ENCODE results near the gene CYP17A1. TPM values are rescaled to one million over a fixed set of nuclear protein-coding genes. Genes with fewer than 3 reads are reported as not detected.
"Not testable (repeated sequence)": the region's sequence is repeated elsewhere in the genome, so short reads cannot be mapped to it uniquely, and the experiment has no call there.

The CYP17A1 gene
- total and polyA plus RNA-seq, 9 donors: 0.40 to 348 (median 6.3) TPM; not detected in 1

DNA sequence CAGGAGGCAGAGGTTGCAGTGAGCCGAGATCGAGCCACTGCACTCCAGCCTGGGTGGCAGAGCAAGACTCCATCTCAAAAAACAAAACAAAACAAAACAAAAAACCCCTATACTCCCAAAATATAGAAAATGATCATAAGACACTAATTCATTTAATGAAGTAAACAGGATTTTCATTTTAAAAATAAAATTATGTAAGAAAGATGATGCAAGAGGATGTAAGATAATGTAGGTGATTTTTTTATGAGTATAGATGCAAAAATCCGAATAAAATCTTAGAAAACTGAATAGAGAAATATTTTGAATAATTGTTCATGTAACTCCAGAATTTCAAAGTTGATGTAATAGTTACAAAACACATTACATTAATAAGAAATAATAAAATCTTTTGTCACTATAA, 28.4 kb upstream of the CYP17A1 start:
- DNase-seq: no peak
- no peak overlapping the region for H3K4me3 ChIP-seq
- no peaks in the 10 kb centered on the region for H3K9me3 ChIP-seq
- 86 to 92% (median 89%) methylated on average over 3 of the region's 3 CpGs for WGBS, 3 donors
- H3K36me3 ChIP-seq: no peaks in the 10 kb centered on the region
- no peaks in the 10 kb centered on the region for H3K27me3 ChIP-seq
- no peak overlapping the region for H3K27ac ChIP-seq
- peaks cover 2% of the 10 kb centered on the region for H3K4me1 ChIP-seq (ENCODE audit: insufficient read depth)
- intact Hi-C loops (cut with DNase I): no loop called here
- TF ChIP-seq EP300 (IDR thresholded peaks at IDR 0.05) (no peak), POLR2A (IDR thresholded peaks at IDR 0.05) (no peak)
- TF ChIP-seq, protein P1, sequence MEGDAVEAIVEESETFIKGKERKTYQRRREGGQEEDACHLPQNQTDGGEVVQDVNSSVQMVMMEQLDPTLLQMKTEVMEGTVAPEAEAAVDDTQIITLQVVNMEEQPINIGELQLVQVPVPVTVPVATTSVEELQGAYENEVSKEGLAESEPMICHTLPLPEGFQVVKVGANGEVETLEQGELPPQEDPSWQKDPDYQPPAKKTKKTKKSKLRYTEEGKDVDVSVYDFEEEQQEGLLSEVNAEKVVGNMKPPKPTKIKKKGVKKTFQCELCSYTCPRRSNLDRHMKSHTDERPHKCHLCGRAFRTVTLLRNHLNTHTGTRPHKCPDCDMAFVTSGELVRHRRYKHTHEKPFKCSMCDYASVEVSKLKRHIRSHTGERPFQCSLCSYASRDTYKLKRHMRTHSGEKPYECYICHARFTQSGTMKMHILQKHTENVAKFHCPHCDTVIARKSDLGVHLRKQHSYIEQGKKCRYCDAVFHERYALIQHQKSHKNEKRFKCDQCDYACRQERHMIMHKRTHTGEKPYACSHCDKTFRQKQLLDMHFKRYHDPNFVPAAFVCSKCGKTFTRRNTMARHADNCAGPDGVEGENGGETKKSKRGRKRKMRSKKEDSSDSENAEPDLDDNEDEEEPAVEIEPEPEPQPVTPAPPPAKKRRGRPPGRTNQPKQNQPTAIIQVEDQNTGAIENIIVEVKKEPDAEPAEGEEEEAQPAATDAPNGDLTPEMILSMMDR (IDR thresholded peaks at IDR 0.05): no peak

GRCh38 chr10:102863660-102864059, 26.4 kb upstream of the CYP17A1 start:
- DNase-seq: no peak
- Histone ChIP-seq H3K9me3 (no peaks in the 10 kb centered on the region), H3K27ac (no peak overlapping the region), H3K4me3 (no peak overlapping the region), H3K36me3 (no peaks in the 10 kb centered on the region), H3K27me3 (no peaks in the 10 kb centered on the region), H3K4me1 (ENCODE audit: insufficient read depth) (no peaks in the 10 kb centered on the region)
- intact Hi-C loops (cut with DNase I): no loop called here
- WGBS, 3 donors: 4 to 13% (median 9%) methylated on average over 2 of the region's 2 CpGs
- TF ChIP-seq, protein P1 (IDR thresholded peaks at IDR 0.05): no peak
- TF ChIP-seq EP300 (IDR thresholded peaks at IDR 0.05): no peak
- TF ChIP-seq POLR2A (IDR thresholded peaks at IDR 0.05): no peak

DNA sequence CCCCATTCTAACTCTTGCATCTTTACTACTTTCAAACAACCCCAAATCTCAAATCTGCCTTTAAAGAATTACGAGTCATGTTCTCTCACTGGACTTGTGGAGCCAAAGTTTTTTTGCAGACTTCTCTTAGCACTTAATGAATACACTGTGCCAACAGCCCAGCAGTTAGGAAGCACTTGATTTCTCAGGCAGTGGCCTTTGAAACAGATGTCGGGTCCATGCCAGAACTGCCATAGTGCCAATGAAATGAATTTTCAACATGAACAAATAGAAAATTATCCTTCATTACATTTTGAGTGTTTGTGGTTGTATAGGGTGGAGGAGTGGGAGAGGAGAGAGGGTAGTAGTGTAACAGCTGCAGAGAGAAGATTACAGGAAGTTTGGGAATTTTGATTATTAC, 22.7 kb upstream of the CYP17A1 start:
- Histone ChIP-seq H3K27me3 (no peaks in the 10 kb centered on the region), H3K4me1 (ENCODE audit: insufficient read depth) (peaks cover 2% of the 10 kb centered on the region), H3K4me3 (no peak overlapping the region), H3K27ac (no peak overlapping the region), H3K36me3 (no peaks in the 10 kb centered on the region), H3K9me3 (no peaks in the 10 kb centered on the region)
- WGBS, 3 donors: 27 to 55% (median 37%) methylated on average over 2 of the region's 2 CpGs
- TF ChIP-seq, protein P1 (IDR thresholded peaks at IDR 0.05): no peak
- TF ChIP-seq EP300 (IDR thresholded peaks at IDR 0.05) (no peak), POLR2A (IDR thresholded peaks at IDR 0.05) (no peak)
- no peak for DNase-seq
- intact Hi-C loops (cut with DNase I): no loop called here

- no peak for TF ChIP-seq POLR2A (IDR thresholded peaks at IDR 0.05)
- Histone ChIP-seq H3K9me3 (no peaks in the 10 kb centered on the region), H3K27me3 (no peaks in the 10 kb centered on the region), H3K27ac (no peak overlapping the region), H3K36me3 (no peaks in the 10 kb centered on the region), H3K4me1 (ENCODE audit: insufficient read depth) (peaks cover 4% of the 10 kb centered on the region), H3K4me3 (no peak overlapping the region)
- DNase-seq: no peak
- WGBS, 3 donors: 81 to 93% (median 91%) methylated on average over 3 of the region's 3 CpGs
- intact Hi-C loops (cut with DNase I): no loop called here
Observed at GRCh38 chr10:102856758-102857424, 19.7 kb upstream of the CYP17A1 start.

DNA sequence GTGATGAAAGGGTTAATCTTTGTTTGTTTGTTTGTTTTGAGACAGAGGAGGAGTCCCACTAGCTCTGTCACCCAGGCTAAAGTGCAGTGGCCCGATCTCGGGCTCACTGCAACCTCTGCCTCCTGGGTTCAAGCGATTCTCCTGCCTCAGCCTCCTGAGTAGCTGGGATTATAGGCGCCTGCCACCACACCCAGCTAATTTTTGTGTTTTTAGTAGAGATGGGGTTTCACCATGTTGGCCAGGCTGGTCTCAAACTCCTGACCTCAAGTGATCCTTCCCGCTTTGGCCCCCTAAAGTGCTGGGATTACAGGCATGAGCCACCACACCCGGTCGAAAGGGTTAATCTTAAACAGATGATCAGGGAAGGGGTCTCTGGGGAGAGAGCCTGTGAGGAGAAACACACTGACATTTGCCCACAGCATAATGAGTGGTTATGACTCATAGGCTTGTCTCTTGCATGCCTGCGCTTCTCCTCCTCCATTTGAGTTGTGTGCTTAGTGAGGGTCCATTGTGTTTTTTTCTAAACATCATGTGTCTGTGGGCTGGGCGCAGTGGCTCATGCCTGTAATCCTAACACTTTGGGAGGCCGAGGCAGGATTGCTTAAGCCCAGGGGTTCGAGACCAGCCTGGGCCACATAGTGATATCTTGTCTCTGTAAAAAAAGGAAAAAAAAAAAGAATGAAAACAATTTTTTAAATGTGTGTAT, 18.7 kb upstream of the CYP17A1 start:
- DNase-seq: not testable (repeated sequence)

GRCh38 chr10:102853237-102853636, 16.0 kb upstream of the CYP17A1 start:
- WGBS, 3 donors: 88 to 91% (median 91%) methylated on average over 7 of the region's 7 CpGs
- H3K9me3 ChIP-seq; H3K4me1 ChIP-seq (ENCODE audit: insufficient read depth); H3K27me3 ChIP-seq; H3K4me3 ChIP-seq; H3K36me3 ChIP-seq; DNase-seq; H3K27ac ChIP-seq; intact Hi-C loops (cut with DNase I): not testable (repeated sequence)

More for the DNA sequence above, 18.7 kb upstream of the CYP17A1 start:
- WGBS, 3 donors: 67 to 75% (median 68%) methylated on average over 11 of the region's 11 CpGs
- H3K36me3 ChIP-seq; H3K4me3 ChIP-seq; H3K9me3 ChIP-seq; H3K4me1 ChIP-seq (ENCODE audit: insufficient read depth); intact Hi-C loops (cut with DNase I); H3K27me3 ChIP-seq; H3K27ac ChIP-seq: not testable (repeated sequence)

All from ovary (tissue), 9 donors.